Adrenal gland (tissue), 19 donors: Measurements from ENCODE around the gene FXR2. TPM values are rescaled to one million over a fixed set of nuclear protein-coding genes. Genes with fewer than 3 reads are reported as not detected.

Source experiments
- DNase-seq, 7 donors: peaks; one replicate each; pipeline ENCODE4 v3.0.0-alpha.2; 2019 to 2020
- H3K27ac ChIP-seq, 5 donors: fragments of 200-600 bp; sonication (generic) in 4 of 5; 1 replicate in 3 of 5; 2 replicates in 2 of 5; pipeline versions ENCODE4 v1.5.1 to v1.8.0; 2016 to 2020; ENCODE audit warnings: mild to moderate bottlenecking in 1 of 5
- H3K27me3 ChIP-seq: fragments of 200-600 bp; 2 replicates; pipeline ENCODE4 v1.8.0; 2021
- H3K36me3 ChIP-seq, 2 donors: fragments of 200-600 bp; replicated peaks in 1 of 2; 1 replicate in 1 of 2; 2 replicates in 1 of 2; pipeline versions ENCODE4 v1.5.1 to v1.8.0; 2018 to 2022
- H3K4me1 ChIP-seq, 2 donors: fragments of 200-600 bp; replicated peaks in 1 of 2; 1 replicate in 1 of 2; 2 replicates in 1 of 2; pipeline versions ENCODE4 v1.5.1 to v1.8.0; 2018 to 2021
- H3K4me3 ChIP-seq, 4 donors: fragments of 200-600 bp; sonication (generic) in 3 of 4; one replicate each; pipeline ENCODE4 v1.5.1; 2016 to 2018
- H3K9me3 ChIP-seq, 3 donors: fragments of 200-600 bp; sonication (generic) in 1 of 3; replicated peaks in 1 of 3; 1 replicate in 2 of 3; 2 replicates in 1 of 3; pipeline versions ENCODE4 v1.5.1 to v1.8.0; 2016 to 2021
- CTCF ChIP-seq, 6 experiments: fragments of 450-650 bp in 4 of 6; fragments of 200-600 bp in 2 of 6; sonication (generic) in 1 of 6; IDR thresholded peaks; 1 replicate in 5 of 6; 2 replicates in 1 of 6; pipeline versions ENCODE4 v1.5.1 to v1.8.0; 2016 to 2021; ENCODE audit warnings: antibody characterized with exemption in 6 of 6, mild to moderate bottlenecking in 2 of 6, moderate library complexity in 1 of 6
- POLR2A ChIP-seq, 2 donors: fragments of 450-650 bp; IDR thresholded peaks; one replicate each; pipeline ENCODE4 v1.6.1; 2017; ENCODE audit warnings: antibody characterized with exemption in 2 of 2, mild to moderate bottlenecking in 2 of 2, moderate library complexity in 1 of 2
- WGBS, 4 donors: extraction: QIAGEN DNeasy Blood & Tissue Kit in 2 of 4; methylation state at CpG; one replicate each; pipeline versions ENCODE4 v1.1.5 to v1.1.7; 2013 to 2017; 5-methylcytosine and 5-hydroxymethylcytosine counted together
- intact Hi-C, 2 donors: fragments of 100-400 bp; cut with DNase I; formaldehyde crosslinking; loops; one replicate each; pipeline versions ENCODE4 v1.14.1 to v1.15.0; 2022 to 2023
- long read RNA-seq, 10 donors: library from polyadenylated mRNA in 3 of 10; unstranded in 2 of 10; stranded (forward) in 1 of 10; transcript quantifications; one replicate each; pipeline ENCODE4 v2.0.0 and lab custom pipeline, GENCODE V29; 2021 to 2026
- polyA plus RNA-seq, 3 donors: library from polyadenylated mRNA; stranded (reverse); fragments of 200-250 nt in 2 of 3; fragments of 350-450 nt in 1 of 3; fragmentation: Illumina TruSeq in 1 of 3; extraction: RNeasy Lipid Tissue Mini Kit (QIAGEN cat#74804) in 1 of 3; gene quantifications; one replicate each; pipeline ENCODE4 v1.2.3, GENCODE V29; 2013 to 2014
- total RNA-seq, 9 donors: library from RNA; depleted of rRNA in 4 of 9; stranded (reverse); fragments of >200 nt in 4 of 9; fragments of 120-200 nt in 1 of 9; fragmentation: NEBNext Ultra II Directional in 1 of 9; extraction: Animal tissue kit (Norgen Biotek cat#: 25700) in 1 of 9; gene quantifications; one replicate each; pipeline versions ENCODE4 v1.1.0 to v1.2.4, GENCODE V29; 2013 to 2023
- donor health status: healthy with polysubstance abuse.
- donor health status: Bipolar disorder and iron deficiency.
- donor health status: DM: yes; HTN: yes; CAD: no.
- donor health status: DM: no; HTN: no; CAD: no.
- donor health status: DM: no; HTN: no; CAD: no.
- donor health status: DM: yes; HTN: yes; CAD: no.

Gene FXR2
- total RNA-seq (10 to 100 TPM; 35.6 to 68.6 (median 45.5) TPM), polyA plus RNA-seq (10 to 100 TPM; 42.2 to 73.1 (median 42.4) TPM)
- long read RNA-seq, donor 1, partial matches to known transcripts = 0 of 4 reads
- long read RNA-seq, donor 1, other reads (novel, unspliced or antisense) = 0 of 4 reads
- long read RNA-seq, donor 2, partial matches to known transcripts = 0 of 2 reads
- long read RNA-seq, donor 2, other reads (novel, unspliced or antisense) = 0 of 2 reads
- long read RNA-seq, donor 3 = 0 reads
- long read RNA-seq, donor 4, partial matches to known transcripts = 1 of 3 reads
- long read RNA-seq, donor 4, other reads (novel, unspliced or antisense) = 2 of 3 reads
- long read RNA-seq, donor 5, transcript FXR2-201 (17 exons, 2,957 nt) = major isoform, 130 of 167 reads
- long read RNA-seq, donor 5, partial matches to known transcripts = 16 of 167 reads
- long read RNA-seq, donor 5, other reads (novel, unspliced or antisense) = 21 of 167 reads
- long read RNA-seq, donor 6, partial matches to known transcripts = 4 of 7 reads
- long read RNA-seq, donor 6, other reads (novel, unspliced or antisense) = 3 of 7 reads
- long read RNA-seq, donor 7 = 0 reads
- long read RNA-seq, donor 8, transcript FXR2-201 (17 exons, 2,957 nt) = major isoform, 11 of 11 reads
- long read RNA-seq, donor 8, partial matches to known transcripts = 0 of 11 reads
- long read RNA-seq, donor 8, other reads (novel, unspliced or antisense) = 0 of 11 reads
- long read RNA-seq, donor 9, partial matches to known transcripts = 0 of 2 reads
- long read RNA-seq, donor 9, other reads (novel, unspliced or antisense) = 0 of 2 reads
- long read RNA-seq, donor 10, partial matches to known transcripts = 0 of 4 reads
- long read RNA-seq, donor 10, other reads (novel, unspliced or antisense) = 0 of 4 reads

DNA sequence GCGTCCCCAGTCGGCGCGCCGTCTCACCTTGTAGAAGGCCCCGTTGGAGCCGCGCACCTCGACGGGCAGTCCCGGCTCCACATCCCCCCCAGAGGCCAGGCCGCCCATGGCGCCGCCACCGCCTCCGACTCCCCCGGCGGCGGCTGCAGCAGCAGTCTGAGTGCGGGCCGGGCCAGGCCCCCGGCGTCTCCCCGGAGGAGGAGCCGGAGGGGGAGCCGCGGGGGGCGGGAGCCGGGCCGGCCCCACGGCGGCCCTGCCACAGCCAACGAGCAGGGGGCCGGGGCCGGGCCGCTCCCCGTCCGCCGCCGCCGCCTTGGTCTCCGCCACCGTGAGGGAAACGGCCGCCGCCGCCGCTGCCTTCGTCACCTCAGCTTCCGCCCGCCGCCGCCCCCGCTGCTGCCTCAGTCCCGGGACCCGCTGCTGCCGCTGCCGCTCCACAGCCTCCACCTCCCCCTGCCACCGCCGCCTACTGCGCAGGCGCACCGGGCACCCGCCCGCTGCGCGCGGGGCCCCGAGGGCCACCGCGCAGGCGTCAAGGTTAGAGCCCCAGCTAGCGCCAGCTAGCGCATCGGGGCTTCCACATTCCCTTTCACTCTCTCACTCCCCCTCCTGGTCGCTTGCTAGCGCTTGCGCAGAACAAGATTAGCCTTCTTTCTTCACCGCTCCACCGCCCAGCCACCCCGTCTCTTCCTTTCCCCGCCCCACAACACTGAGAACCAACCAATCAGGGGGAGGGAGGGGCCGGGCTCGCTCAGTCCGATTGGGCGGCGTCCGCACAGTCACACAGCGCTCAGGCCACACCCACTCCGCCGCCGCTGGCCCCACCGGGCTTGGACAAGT lies at the start of gene FXR2:
FXR2 (minus strand) TSS at position 473 of the 840 bp plus-strand sequence; CDS start at position 108, 365 bp downstream.
- H3K27me3 ChIP-seq = no peaks in the 10 kb centered on the region
- no peaks in the 10 kb centered on the region for H3K9me3 ChIP-seq
- H3K36me3 ChIP-seq = peaks cover 0 to 10% of the 10 kb centered on the region in 2 donors
- DNase-seq = peak; percentile 99 to 100 (median 100)
- H3K27ac ChIP-seq = peak within 1 kb of the TSS; percentile 39 to 100 (median 93)
- peak within 1 kb of the TSS in 3 of 4 donors; percentile 13 to 92 (median 54) for H3K4me3 ChIP-seq
- intact Hi-C loops = no loop called here
- TF ChIP-seq CTCF (IDR thresholded peaks at IDR 0.05) (peak; percentile 43 to 82 (median 53)), POLR2A (IDR thresholded peaks at IDR 0.05) (peak; percentile 74 to 91)
- WGBS, 4 donors = 0 to 1% (median 1%) methylated on average over 5 to 93 of the region's 93 CpGs
- peaks cover 30 to 43% of the 10 kb centered on the region in 2 donors for H3K4me1 ChIP-seq

DNA sequence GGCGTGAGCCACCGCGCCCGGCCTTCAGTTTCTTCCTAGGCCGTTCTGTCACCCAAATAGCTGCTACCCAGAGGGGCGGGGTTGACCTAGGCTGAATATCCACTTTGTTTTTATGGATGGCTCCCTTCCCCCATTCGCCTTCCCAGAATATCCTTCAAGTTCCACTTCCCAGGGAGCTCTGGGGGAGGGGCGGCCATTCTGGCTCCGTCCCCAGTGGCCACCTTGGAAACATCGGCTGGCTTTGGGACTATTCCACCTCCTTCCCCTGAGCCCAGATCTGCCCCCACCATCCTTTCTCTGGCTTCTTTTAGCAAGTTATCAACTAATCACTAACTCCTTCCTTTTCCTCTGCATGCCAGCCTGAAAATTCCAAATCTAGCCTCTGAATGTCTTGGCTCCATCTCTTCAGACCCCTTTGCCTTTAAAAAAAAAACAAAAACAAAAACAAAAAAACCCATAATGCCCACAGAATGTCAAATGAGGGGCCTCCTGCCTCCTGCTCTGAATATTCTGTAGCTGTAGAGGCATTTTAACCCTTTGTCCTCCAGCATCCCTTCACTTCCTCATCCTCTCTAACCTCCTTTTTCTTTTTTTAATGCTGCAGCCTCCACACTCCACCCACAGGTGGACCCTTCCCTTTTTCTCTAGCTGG lies 42.4 kb upstream of the FXR2 start:
- Histone ChIP-seq H3K4me3 (no peak overlapping the region), H3K36me3 (no peaks in the 10 kb centered on the region), H3K9me3 (no peaks in the 10 kb centered on the region), H3K27ac (peak overlapping the region in 3 of 5 donors; percentile 26 to 37 (median 28)), H3K4me1 (peaks cover 7 to 11% of the 10 kb centered on the region in 2 donors), H3K27me3 (no peaks in the 10 kb centered on the region)
- peak; percentile 81 to 94 (median 89) for DNase-seq
- WGBS, 4 donors = 13 to 40% (median 22%) methylated on average over 10 of the region's 10 CpGs
- TF ChIP-seq POLR2A (IDR thresholded peaks at IDR 0.05) = no peak
- TF ChIP-seq CTCF (IDR thresholded peaks at IDR 0.05) = peak in 2 of 6 experiments; percentile 22 to 39
- intact Hi-C loops = no loop called here

DNA sequence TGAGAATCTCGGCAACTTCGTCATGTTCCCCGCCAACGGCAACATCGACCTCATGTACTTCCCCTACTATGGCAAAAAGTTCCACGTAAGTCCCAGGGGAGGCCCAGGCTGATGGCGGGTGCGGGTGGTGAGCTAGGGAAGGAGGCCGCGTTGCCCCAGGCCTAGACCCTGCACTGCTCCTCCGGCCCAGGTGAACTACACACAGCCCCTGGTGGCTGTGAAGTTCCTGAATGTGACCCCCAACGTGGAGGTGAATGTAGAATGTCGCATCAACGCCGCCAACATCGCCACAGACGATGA lies 40.8 kb upstream of the FXR2 start:
- no peaks in the 10 kb centered on the region for H3K27me3 ChIP-seq
- H3K9me3 ChIP-seq = no peaks in the 10 kb centered on the region
- H3K4me1 ChIP-seq = peaks cover 19 to 25% of the 10 kb centered on the region in 2 donors
- intact Hi-C loops = no loop called here
- no peaks in the 10 kb centered on the region for H3K36me3 ChIP-seq
- TF ChIP-seq CTCF (IDR thresholded peaks at IDR 0.05) = no peak
- no peak for TF ChIP-seq POLR2A (IDR thresholded peaks at IDR 0.05)
- no peak for DNase-seq
- H3K27ac ChIP-seq = no peak overlapping the region
- WGBS, 4 donors = 92 to 96% (median 94%) methylated on average over 16 to 17 of the region's 17 CpGs
- H3K4me3 ChIP-seq = no peak overlapping the region
